GM18858 (cell line): ENCODE measurements around the gene PRKCI.
"Not testable (repeated sequence)": the region's sequence is repeated elsewhere in the genome, so short reads cannot be mapped to it uniquely, and the experiment has no call there.

Experiments used
- ATAC-seq: cut with Tn5 transposase; IDR thresholded peaks from one replicate; pipeline ENCODE4 v1.9.1; 2021; ENCODE audit not compliant: unreplicated experiment

PRKCI gene

GRCh38 chr3:170338690-170339340, 116.6 kb downstream of the PRKCI start:
- no peak for ATAC-seq

DNA sequence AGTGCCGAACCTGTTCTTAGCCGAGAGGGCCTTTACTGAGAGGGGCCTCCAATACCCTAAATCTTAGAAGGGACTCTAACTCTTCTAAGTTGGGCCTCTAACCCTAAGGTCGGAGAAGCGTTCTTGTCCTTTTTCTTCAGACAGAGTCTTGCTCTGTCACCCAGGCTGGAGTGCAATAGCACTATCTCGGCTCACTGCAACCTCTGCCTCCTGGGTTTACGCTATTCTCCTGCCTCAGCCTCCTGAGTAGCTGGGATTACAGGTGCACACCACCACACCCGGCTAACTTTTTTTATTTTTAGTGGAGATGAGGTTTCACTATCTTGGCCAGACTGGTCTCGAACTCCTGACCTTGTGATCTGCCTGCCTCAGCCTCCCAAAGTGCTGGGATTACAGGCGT, 120.0 kb downstream of the PRKCI start:
- ATAC-seq, result not testable (repeated sequence)

- not testable (repeated sequence) for ATAC-seq
Measured at GRCh38 chr3:170343859-170344258, 121.6 kb downstream of the PRKCI start.

DNA sequence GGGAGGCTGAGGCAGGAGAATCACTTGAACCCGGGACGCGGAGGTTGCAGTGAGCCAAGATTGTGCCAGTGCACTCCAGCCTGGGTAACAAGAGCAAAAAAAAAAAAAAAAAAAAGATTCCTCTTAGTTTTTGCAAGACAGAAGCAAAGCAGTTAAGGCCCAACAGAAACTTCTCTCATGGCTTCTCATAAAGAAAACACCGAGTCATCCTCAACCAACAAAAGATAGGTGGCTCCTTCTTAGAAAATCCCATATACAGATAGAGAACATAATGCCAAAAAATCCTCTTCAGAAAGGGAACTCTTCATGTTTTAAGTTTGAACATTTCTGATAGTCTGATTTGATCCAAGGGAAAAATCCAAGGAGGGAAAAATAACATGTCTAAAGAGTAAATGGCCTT, 122.7 kb downstream of the PRKCI start:
- ATAC-seq, result no peak

DNA sequence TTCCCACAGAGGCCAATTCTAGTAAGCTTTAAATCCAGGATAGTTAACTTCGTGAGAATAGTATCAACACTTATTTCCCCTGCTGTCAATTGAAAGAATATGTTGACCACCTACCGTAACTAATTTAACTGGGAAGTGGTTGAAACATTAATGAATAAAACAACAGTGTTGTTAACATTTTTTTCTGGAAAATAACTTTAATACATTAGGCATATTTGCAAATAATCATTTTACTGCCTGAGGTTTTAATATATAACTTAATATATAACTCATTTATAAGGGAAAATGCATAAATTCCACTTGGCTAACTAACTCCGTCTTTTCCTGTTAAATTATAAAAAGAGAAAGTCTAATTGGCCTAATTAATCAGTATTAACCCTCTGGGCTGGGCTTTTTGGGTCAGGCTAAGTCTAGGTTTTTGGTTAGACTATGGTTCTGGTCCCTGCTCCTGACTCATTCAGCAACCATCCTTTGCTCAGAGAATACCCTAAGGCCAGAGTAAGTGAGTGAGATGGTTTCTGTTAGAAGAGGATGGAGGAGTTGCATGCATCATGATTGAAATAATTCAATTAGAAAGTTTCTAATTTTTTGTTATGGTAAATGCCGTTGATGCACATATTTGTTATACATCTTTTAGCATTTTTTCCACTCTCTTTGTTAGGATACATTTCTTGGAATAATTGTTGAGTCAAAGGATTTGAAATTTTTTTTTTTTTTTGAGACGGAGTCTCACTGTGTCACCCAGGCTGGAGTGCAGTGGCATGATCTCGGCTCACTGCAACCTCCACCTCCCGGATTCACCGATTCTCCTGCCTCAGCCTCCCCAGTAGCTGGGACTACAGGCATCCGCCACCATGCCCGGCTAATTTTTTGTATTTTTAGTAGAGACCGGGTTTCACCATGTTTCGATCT, 124.5 kb downstream of the PRKCI start:
- ATAC-seq, result peak; percentile 56

GRCh38 chr3:170350515-170351413, 128.5 kb downstream of the PRKCI start:
- ATAC-seq, result no peak

DNA sequence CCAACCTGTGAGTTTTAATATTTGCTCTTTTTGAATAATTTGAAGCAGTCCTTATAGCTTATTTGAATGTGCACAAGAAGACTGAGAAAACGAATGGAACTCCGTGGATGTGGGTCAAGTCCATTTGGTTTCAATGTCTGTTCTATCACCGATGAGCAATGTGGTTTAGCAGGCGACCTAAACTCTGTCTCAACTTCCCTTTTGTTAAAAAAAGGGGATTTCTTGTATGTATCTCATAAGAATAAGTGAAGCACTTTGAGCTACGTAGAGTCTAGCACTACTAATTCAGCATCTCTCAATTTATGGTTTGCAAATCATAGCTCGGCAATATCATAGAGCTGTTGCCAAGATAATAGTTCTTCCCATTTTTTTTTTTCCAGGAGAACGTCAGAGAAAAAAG, 130.7 kb downstream of the PRKCI start:
- ATAC-seq, result peak; percentile 25

GRCh38 chr3:170353485-170353884, 131.3 kb downstream of the PRKCI start:
- ATAC-seq, result no peak

- ATAC-seq, result no peak
Measured at GRCh38 chr3:170354760-170355159, 132.5 kb downstream of the PRKCI start.
